Astrocyte of the spinal cord (primary cell): ENCODE measurements around the gene GOLGA2.
"Not testable (repeated sequence)": the region's sequence is repeated elsewhere in the genome, so short reads cannot be mapped to it uniquely, and the experiment has no call there.

Experiments used
- DNase-seq: peaks from one replicate; pipeline ENCODE4 v3.0.0; 2011; ENCODE audit warnings: low read depth, low spot score
- H3K4me3 ChIP-seq: 2 replicates; pipeline ENCODE4 v1.5.1; 2011; ENCODE audit warnings: low read depth, mild to moderate bottlenecking, low read length, moderate library complexity
- in situ Hi-C: cut with HindIII; loops from 2 replicates; pipeline ENCODE4 v1.10.0; 2017; ENCODE audit warnings: low sequenced_read_pairs
- TF ChIP-seq, protein P1 (sequence below): IDR thresholded peaks from 2 replicates; pipeline ENCODE4 v1.5.1; 2012; ENCODE audit warnings: low read depth, mild to moderate bottlenecking, low read length, inconsistent platforms

Gene GOLGA2

GRCh38 chr9:128243215-128244018 lies 32.4 kb downstream of the GOLGA2 start:
- no peak overlapping the region for H3K4me3 ChIP-seq
- no peak for DNase-seq
- in situ Hi-C loops = no loop called here
- TF ChIP-seq, protein P1, sequence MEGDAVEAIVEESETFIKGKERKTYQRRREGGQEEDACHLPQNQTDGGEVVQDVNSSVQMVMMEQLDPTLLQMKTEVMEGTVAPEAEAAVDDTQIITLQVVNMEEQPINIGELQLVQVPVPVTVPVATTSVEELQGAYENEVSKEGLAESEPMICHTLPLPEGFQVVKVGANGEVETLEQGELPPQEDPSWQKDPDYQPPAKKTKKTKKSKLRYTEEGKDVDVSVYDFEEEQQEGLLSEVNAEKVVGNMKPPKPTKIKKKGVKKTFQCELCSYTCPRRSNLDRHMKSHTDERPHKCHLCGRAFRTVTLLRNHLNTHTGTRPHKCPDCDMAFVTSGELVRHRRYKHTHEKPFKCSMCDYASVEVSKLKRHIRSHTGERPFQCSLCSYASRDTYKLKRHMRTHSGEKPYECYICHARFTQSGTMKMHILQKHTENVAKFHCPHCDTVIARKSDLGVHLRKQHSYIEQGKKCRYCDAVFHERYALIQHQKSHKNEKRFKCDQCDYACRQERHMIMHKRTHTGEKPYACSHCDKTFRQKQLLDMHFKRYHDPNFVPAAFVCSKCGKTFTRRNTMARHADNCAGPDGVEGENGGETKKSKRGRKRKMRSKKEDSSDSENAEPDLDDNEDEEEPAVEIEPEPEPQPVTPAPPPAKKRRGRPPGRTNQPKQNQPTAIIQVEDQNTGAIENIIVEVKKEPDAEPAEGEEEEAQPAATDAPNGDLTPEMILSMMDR = no peak

DNA sequence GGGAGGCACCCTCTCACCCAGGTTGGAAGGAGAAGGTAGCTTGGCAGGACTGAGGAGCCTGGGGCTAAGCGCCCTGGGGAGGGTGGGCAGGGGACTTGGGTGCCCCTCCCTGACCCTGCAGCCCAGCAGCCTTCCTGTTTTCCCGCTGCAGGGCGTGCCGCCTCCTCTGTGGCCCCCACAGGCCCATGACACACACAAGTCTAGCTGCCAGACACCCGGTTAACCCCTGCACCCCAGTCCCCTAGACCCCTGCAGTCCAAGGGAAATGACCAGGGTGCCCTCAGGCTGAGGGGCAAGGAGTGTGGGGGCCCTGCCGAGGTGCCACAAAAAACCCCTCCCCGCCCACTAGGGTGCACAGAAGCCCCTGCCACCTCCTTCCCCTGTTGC lies 33.0 kb downstream of the GOLGA2 start:
- H3K4me3 ChIP-seq = no peak overlapping the region
- TF ChIP-seq, protein P1 = no peak
- DNase-seq = no peak
- in situ Hi-C loops = no loop called here

- TF ChIP-seq, protein P1 = no peak
- H3K4me3 ChIP-seq = no peak overlapping the region
- DNase-seq = no peak
- in situ Hi-C loops = no loop called here
Observed at GRCh38 chr9:128242124-128242523, 33.7 kb downstream of the GOLGA2 start.

DNA sequence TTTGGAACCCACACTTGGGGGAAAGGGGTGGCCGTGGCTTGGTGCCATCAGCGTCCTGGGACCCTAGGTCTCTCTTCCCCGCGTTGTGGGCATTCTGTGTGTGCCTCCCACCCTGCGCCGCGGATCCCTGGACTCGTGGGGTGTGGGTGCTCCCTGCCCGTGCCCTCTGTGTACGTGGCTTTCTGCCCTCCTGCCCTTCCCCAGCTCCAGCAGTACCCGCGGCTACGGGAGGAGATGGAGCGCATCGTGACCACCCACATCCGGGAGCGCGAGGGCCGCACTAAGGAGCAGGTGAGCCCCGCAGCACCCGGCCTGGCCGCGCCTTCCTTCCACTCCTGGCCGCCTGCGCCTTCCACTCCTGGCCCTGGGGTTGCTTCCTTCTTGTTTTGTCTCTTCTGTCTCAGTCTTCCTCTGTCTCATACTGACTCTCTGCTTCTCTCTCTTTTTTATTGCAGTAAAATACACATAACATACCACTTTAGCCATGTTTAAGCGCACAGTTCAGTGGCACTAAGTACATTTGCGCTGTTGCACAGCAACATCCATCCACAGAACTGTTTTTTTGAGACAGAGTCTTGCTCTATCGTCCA lies 41.9 kb downstream of the GOLGA2 start:
- TF ChIP-seq, protein P1 = no peak
- no peak for DNase-seq
- H3K4me3 ChIP-seq = no peak overlapping the region
- in situ Hi-C loops = no loop called here

- in situ Hi-C loops = no loop called here
- TF ChIP-seq, protein P1 = no peak
- H3K4me3 ChIP-seq = no peak overlapping the region
- DNase-seq = no peak
Observed at GRCh38 chr9:128232528-128233428, 43.0 kb downstream of the GOLGA2 start.

DNA sequence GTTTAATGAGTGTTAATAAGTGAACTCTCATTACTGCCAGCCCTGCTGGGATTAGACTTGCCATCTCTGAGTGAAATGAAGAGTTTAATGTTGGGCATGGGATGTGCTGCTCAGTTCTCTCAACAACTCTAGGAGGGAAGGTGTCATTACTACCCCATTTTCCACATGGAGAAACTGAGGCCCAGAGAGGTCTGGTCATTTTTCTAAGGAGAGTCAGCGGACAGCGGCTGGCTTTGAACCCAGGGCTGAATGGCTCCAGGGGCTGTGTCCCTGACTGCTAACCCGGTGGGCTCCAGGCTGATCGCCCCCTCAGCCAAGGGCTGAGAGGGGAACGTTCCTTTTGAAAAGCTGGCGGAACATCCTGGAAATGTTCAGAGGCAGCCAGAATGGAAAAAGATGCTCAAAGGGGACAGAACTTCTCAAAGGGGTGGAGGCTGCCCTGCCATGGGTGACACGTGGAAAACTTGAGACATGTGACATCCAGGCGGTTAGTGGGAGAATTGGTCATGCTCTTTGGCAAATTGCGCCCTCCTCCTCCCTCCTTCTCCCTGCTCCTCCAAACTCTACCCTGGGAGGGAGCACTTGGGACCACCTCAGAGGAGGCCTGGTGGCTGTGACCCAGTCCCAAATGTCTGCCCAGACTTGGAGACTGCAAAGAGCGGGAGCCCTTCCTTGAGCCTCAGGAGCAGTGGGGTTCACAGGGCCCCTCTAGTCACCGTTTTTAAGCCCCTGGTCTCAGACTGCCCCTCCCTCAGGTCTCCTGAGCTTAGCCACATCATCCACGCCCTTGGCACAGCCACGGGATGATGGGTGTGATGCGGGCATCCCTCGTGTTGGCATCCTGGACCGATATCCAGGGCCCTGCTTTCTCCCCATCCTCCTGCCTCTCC lies 43.9 kb downstream of the GOLGA2 start:
- DNase-seq = no peak
- no peak overlapping the region for H3K4me3 ChIP-seq
- in situ Hi-C loops = no loop called here
- TF ChIP-seq, protein P1 = no peak

GRCh38 chr9:128230897-128231296 lies 44.9 kb downstream of the GOLGA2 start:
- H3K4me3 ChIP-seq, in situ Hi-C loops, DNase-seq: not testable (repeated sequence)
